HepG2 (cell line): ENCODE data around the gene PDIA4. TPM values are rescaled to one million over a fixed set of nuclear protein-coding genes. Genes with fewer than 3 reads are reported as not detected.

Experiments
- ATAC-seq: fragments of 200-7000 bp; cut with Tn5 transposase; 3 replicates; pipeline ENCODE4 v1.9.1; 2020; ENCODE audit warnings: mild to moderate bottlenecking, moderate library complexity
- BruUV-seq: library from RNA; stranded (reverse); fragments of 400-500 nt; replicated peaks from 2 replicates; lab custom pipeline; 2021; lab: Mats Ljungman, UMichigan
- CTCF ChIA-PET: fragments of 300-600 bp; formaldehyde crosslinking; extraction: SDS; loops from one replicate; lab custom pipeline; 2021; ENCODE audit warnings: low total read pairs, inconsistent platforms, low intra/inter-chr PET ratio; lab: Yijun Ruan, JAX
- POLR2A ChIA-PET: fragments of 350-600 bp; sonication (Branson Sonifier 250); formaldehyde crosslinking; loops from one replicate; lab custom pipeline; 2020; ENCODE audit warnings: antibody characterized with exemption, inconsistent platforms; lab: Yijun Ruan, JAX
- DNase-seq: peaks from one replicate; pipeline ENCODE4 v3.0.0-alpha.2; 2015; ENCODE audit warnings: low spot score
- FAIRE-seq: peaks from 3 replicates; lab custom pipeline; 2011; peaks lifted over from hg19 to GRCh38; lab: Jason Lieb, UNC
- H2AFZ ChIP-seq: one replicate; pipeline ENCODE4 v1.6.1; 2011; ENCODE audit warnings: low read length, inconsistent platforms
- H3K27ac ChIP-seq: fragments of 300-600 bp; 3 replicates; pipeline ENCODE4 v1.8.0; 2011; ENCODE audit warnings: mixed run types, mild to moderate bottlenecking, mixed read lengths, low read length, inconsistent platforms; ENCODE audit not compliant: insufficient read depth; ENCODE audit errors: extremely low read length
- H3K27me3 ChIP-seq, 2 experiments: fragments of 200-600 bp in 1 of 2; 2 replicates in 1 of 2; 3 replicates in 1 of 2; pipeline versions ENCODE4 v1.6.0 to v1.8.0; 2011; ENCODE audit warnings: low read length in 2 of 2, mild to moderate bottlenecking in 2 of 2, moderate library complexity in 2 of 2, inconsistent platforms in 1 of 2; ENCODE audit not compliant: insufficient read depth in 2 of 2, control insufficient read depth in 1 of 2
- H3K36me3 ChIP-seq, 2 experiments: fragments of 200-600 bp in 1 of 2; replicated peaks in 1 of 2; 2 replicates in 1 of 2; 3 replicates in 1 of 2; pipeline versions ENCODE4 v1.5.1 to v1.8.0; 2011; ENCODE audit warnings: low read length in 2 of 2, inconsistent platforms in 1 of 2; ENCODE audit not compliant: insufficient read depth in 2 of 2, control insufficient read depth in 1 of 2
- H3K4me1 ChIP-seq: 2 replicates; pipeline ENCODE4 v1.5.1; 2012; ENCODE audit warnings: low read length, inconsistent platforms; ENCODE audit not compliant: insufficient read depth
- H3K4me2 ChIP-seq: 2 replicates; pipeline ENCODE4 v1.6.0; 2011; ENCODE audit warnings: low read depth, low read length, inconsistent platforms
- H3K4me3 ChIP-seq, 3 experiments: fragments of 200-600 bp in 1 of 3; sonication (generic), shearing (Covaris generic) in 1 of 3; replicated peaks in 1 of 3; 2 replicates each; pipeline ENCODE4 v1.5.1; 2011 to 2016; ENCODE audit warnings: low read length in 3 of 3, inconsistent platforms in 2 of 3, low read depth in 2 of 3, mild to moderate bottlenecking in 2 of 3, control low read depth in 1 of 3, mixed read lengths in 1 of 3; ENCODE audit not compliant: insufficient read depth in 1 of 3
- H3K79me2 ChIP-seq: one replicate; pipeline ENCODE4 v1.6.1; 2011; ENCODE audit warnings: low read length, inconsistent platforms; ENCODE audit not compliant: insufficient read depth
- H3K9ac ChIP-seq: 2 replicates; pipeline ENCODE4 v1.6.0; 2011; ENCODE audit warnings: mild to moderate bottlenecking, low read depth, low read length, inconsistent platforms; ENCODE audit not compliant: insufficient read depth
- H3K9me3 ChIP-seq: 2 replicates; pipeline ENCODE4 v1.5.1; 2012; ENCODE audit warnings: mild to moderate bottlenecking, low read length
- H4K20me1 ChIP-seq: 2 replicates; pipeline ENCODE4 v1.6.0; 2011; ENCODE audit warnings: inconsistent platforms, mild to moderate bottlenecking, low read length, moderate library complexity; ENCODE audit not compliant: insufficient read depth
- ZNF20 ChIP-seq: sonication (generic); formaldehyde crosslinking; IDR thresholded peaks from 2 replicates; pipeline ENCODE4 v1.4.0; 2020; ENCODE audit warnings: mild to moderate bottlenecking, moderate library complexity, missing genetic modification reagents
- ZNF850 ChIP-seq: sonication (generic); formaldehyde crosslinking; conservative IDR thresholded peaks from 2 replicates; pipeline ENCODE4 v1.9.0; 2021; ENCODE audit warnings: mild to moderate bottlenecking, missing genetic modification reagents
- WGBS: methylation state at CpG from one replicate; pipeline ENCODE4 v1.1.6; 2017; ENCODE audit warnings: low lambda C conversion rate; 5-methylcytosine and 5-hydroxymethylcytosine counted together
- in situ Hi-C: cut with HindIII; loops from 2 replicates; pipeline ENCODE4 v1.10.0; 2017; ENCODE audit warnings: low pct_unique_long_range_greater_than_20kb; ENCODE audit not compliant: extremely low pct_ligation_motif_present
- intact Hi-C: fragments of 100-400 bp; cut with micrococcal nuclease; formaldehyde crosslinking; loops from one replicate; pipeline ENCODE4 v1.10.0; 2022; ENCODE audit not compliant: unreplicated experiment
- polyA plus RNA-seq, 8 experiments: library from polyadenylated mRNA; depleted of rRNA in 3 of 8; stranded (reverse) in 7 of 8; unstranded in 1 of 8; fragments of >200 nt; fragmentation: Illumina TruSeq in 4 of 8; extraction: Trizol in 4 of 8; gene quantifications; 2 replicates each; pipeline versions ENCODE4 v1.2.1 to v1.2.3, GENCODE V29; 2011 to 2016; ENCODE audit warnings: low read depth in 4 of 8, missing spikeins in 1 of 8, mixed read lengths in 1 of 8; ENCODE audit not compliant: insufficient read depth in 1 of 8
- total RNA-seq, 5 experiments: library from RNA; depleted of rRNA; stranded (reverse); fragments of >200 nt; fragmentation: Illumina TruSeq; extraction: Trizol; gene quantifications; 2 replicates each; pipeline ENCODE4 v1.2.3, GENCODE V29; 2016; ENCODE audit warnings: low read depth in 1 of 5
- TF ChIP-seq, protein P1 (sequence below): sonication (generic); formaldehyde crosslinking; IDR thresholded peaks from 2 replicates; pipeline ENCODE4 v1.5.1; 2020; ENCODE audit warnings: mild to moderate bottlenecking, missing genetic modification reagents, moderate library complexity

PDIA4 gene
- total and polyA plus RNA-seq, 2 of the 13 experiments (the other 11 are each of a cell fraction or from before 2014, with no cell fraction given): 278 to 402 TPM

DNA sequence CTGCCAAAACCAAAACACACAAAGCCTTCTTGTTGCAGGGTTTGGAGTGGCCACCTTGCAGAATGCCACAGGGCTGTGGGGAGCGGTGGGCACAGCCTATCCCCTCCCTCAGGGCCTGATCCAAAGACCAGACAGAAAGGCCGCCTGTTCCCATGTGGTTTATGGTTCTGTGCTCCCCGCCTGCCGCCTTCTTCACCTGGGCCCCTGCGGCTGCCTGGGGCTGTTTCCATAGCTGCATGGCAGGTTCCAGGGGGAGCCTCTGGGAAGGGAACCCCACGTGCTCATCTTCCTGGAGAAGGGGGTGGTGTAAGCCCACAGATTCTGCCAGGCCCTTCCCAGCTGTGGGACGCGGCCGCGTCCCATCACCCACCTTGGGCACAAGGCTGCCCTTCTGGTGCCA lies 73.5 kb downstream of the PDIA4 start:
- Histone ChIP-seq H3K27me3 (no peaks in the 10 kb centered on the region; a peak in 1 of 5 replicates), H3K4me3 (no peak overlapping the region), H3K27ac (no peak overlapping the region), H3K79me2 (no peaks in the 10 kb centered on the region)
- in situ Hi-C loops: loop anchor here (25.0 kb wide), 1 partner anchor 692 kb away; no protein-coding TSS in a partner anchor
- DNase-seq: no peak
- TF ChIP-seq ZNF850 (CRISPR knock-in tag) (no peak), ZNF20 (no peak)
- TF ChIP-seq, protein P1, sequence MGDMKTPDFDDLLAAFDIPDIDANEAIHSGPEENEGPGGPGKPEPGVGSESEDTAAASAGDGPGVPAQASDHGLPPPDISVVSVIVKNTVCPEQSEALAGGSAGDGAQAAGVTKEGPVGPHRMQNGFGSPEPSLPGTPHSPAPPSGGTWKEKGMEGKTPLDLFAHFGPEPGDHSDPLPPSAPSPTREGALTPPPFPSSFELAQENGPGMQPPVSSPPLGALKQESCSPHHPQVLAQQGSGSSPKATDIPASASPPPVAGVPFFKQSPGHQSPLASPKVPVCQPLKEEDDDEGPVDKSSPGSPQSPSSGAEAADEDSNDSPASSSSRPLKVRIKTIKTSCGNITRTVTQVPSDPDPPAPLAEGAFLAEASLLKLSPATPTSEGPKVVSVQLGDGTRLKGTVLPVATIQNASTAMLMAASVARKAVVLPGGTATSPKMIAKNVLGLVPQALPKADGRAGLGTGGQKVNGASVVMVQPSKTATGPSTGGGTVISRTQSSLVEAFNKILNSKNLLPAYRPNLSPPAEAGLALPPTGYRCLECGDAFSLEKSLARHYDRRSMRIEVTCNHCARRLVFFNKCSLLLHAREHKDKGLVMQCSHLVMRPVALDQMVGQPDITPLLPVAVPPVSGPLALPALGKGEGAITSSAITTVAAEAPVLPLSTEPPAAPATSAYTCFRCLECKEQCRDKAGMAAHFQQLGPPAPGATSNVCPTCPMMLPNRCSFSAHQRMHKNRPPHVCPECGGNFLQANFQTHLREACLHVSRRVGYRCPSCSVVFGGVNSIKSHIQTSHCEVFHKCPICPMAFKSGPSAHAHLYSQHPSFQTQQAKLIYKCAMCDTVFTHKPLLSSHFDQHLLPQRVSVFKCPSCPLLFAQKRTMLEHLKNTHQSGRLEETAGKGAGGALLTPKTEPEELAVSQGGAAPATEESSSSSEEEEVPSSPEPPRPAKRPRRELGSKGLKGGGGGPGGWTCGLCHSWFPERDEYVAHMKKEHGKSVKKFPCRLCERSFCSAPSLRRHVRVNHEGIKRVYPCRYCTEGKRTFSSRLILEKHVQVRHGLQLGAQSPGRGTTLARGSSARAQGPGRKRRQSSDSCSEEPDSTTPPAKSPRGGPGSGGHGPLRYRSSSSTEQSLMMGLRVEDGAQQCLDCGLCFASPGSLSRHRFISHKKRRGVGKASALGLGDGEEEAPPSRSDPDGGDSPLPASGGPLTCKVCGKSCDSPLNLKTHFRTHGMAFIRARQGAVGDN (CRISPR knock-in tag): 0 out of 2 replicates have a peak, but pooled peaks have one; percentile 9
- TF ChIP-seq, all 625 proteins: peak for 1
- FAIRE-seq (no peak), ATAC-seq (peak; percentile 15)
- H2AFZ ChIP-seq: no peak overlapping the region
- H3K36me3 ChIP-seq: no peaks in the 10 kb centered on the region
- H3K4me1 ChIP-seq: peaks cover 21% of the 10 kb centered on the region
- 0% methylated on average over 1 of the region's 10 CpGs for WGBS
- H3K9me3 ChIP-seq: no peaks in the 10 kb centered on the region
- intact Hi-C loops: no loop called here
- no TSS peak for BruUV-seq
- POLR2A ChIA-PET: no interaction called here
- peak overlapping the region; percentile 29; the same call in 1 of the 2 replicates for H3K4me2 ChIP-seq
- CTCF ChIA-PET: no interaction called here
- H3K9ac ChIP-seq: no peak overlapping the region
- H4K20me1 ChIP-seq: no peaks in the 10 kb centered on the region
